DND-41 (cell line): Measurements from ENCODE around the gene TRIAP1.

Experiments
- CTCF ChIP-seq: IDR thresholded peaks from 2 replicates; pipeline ENCODE4 v1.5.1; 2012; ENCODE audit warnings: borderline replicate concordance, low read length, moderate library complexity, mild to moderate bottlenecking; ENCODE audit not compliant: poor library complexity, severe bottlenecking; ENCODE audit errors: extremely low read depth
- EZH2 ChIP-seq: IDR thresholded peaks from 3 replicates; pipeline ENCODE4 v1.6.1; 2012; ENCODE audit warnings: borderline replicate concordance, low read depth, mild to moderate bottlenecking, moderate library complexity, low read length, inconsistent platforms; ENCODE audit not compliant: severe bottlenecking

- no peak for TF ChIP-seq CTCF
- no peak for TF ChIP-seq EZH2
Measured at GRCh38 chr12:120460157-120460556, 14.0 kb upstream of the TRIAP1 start.
